HUDEP-2 (cell line): Measurements from ENCODE around the gene IPO4.

Source experiments
- DNase-seq, 76 experiments: peaks; one replicate each; lab custom pipeline; 2025; ENCODE audit not compliant: unreplicated experiment in 76 of 76; lab: John Stamatoyannopoulos, UW

IPO4 gene

DNA sequence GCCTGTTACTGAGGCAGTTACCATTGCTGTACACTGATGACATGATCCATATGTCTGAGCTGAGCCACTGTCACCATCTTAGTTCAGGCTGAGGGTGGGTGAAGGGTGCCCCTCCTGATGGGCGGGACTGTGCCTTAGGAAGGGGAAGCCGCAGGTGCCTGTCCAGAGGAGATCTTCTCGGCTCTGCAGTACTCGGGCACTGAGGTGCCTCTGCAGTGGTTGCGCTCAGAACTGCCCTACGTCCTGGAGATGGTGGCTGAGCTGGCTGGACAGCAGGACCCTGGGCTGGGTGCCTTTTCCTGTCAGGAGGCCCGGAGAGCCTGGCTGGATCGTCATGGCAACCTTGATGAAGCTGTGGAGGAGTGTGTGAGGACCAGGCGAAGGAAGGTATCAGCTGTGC lies 37.6 kb downstream of the IPO4 start:
- no peak for DNase-seq

GRCh38 chr14:24150567-24150966 lies 38.0 kb downstream of the IPO4 start:
- DNase-seq, result no peak

- DNase-seq, result no peak
Observed at GRCh38 chr14:24150061-24150460, 38.6 kb downstream of the IPO4 start.

- no peak for DNase-seq
Observed at GRCh38 chr14:24149302-24149969, 39.2 kb downstream of the IPO4 start.

- peak in 2 of 76 experiments; percentile 3 to 12 for DNase-seq
Observed at GRCh38 chr14:24147761-24148428, 40.7 kb downstream of the IPO4 start.

GRCh38 chr14:24146978-24147760 lies 41.4 kb downstream of the IPO4 start, which contains the start of gene RNF31:
Gene RNF31 (plus strand): TSS chr14:24147498. CDS start chr14:24147699, 201 bp downstream.
- DNase-seq, result peak; percentile 47 to 99 (median 95)

DNA sequence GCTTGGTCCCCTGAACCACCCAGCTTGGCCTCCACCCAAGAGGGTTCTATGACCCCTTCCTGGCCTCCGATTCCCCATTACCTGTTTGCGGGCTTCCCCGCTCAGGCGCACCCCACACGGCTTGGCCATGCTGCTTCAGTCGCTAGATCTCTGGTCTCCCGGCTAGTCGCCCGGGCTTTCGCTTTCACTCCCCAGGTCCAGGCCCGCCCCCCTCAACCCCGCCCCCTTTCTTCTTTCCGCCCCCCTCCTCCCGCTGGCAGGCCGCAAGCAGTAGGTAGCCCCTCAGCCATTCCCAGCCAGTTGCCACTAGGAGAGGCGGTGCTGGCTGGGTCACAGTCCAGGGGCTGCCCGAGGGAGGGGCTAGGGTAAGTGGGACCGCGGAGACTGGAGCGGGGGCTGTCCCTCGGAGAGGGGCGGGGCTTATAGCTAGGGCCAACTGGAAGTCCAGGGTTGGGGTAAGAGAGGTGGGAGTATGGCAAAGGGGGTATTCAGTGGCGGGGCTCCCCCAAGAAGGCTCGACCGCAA lies 42.1 kb downstream of the IPO4 start, which contains the start of gene PSME2:
Gene PSME2, minus strand, starts transcription at position 158 of the 525 bp plus-strand sequence. Its CDS starts 29 bp downstream, at position 129.
- DNase-seq, result peak in 75 of 76 experiments; percentile 39 to 94 (median 81)

DNA sequence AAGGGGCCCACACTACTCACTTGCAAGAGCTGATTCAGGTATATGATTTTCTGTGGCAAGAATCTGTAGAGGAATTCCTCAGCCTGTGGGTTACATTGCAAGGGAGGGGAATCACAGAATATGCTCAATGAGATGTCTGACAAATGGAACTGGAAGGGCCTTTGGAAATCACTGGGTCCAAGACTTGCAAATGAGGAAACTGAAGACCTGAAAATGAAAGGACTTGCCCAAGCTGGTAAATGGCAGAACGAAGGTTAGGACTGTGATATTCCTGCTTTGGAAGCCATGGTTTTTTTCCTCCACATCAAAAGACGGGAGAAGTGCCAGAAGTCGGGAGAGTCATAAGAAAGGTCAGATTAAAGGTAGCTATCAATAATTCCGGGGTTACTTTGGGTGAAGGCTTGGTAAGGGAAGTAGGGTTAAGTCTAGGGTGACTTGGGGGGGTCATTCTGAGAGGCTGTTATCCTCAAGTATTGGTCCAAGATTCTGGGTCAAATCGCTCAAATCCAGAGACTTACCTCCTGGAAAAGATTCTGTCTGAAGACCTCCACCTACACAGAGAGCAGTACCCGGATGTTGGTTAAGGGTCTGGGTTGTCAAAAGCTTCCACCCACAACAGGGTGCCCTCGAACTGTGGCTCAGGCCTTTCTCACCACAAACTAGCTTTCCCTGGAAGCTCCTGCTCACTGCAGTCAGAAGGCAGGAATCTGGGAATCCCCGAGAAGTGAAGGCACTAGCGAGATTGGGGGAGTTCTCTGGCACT lies 42.7 kb downstream of the IPO4 start:
- DNase-seq, result no peak

DNA sequence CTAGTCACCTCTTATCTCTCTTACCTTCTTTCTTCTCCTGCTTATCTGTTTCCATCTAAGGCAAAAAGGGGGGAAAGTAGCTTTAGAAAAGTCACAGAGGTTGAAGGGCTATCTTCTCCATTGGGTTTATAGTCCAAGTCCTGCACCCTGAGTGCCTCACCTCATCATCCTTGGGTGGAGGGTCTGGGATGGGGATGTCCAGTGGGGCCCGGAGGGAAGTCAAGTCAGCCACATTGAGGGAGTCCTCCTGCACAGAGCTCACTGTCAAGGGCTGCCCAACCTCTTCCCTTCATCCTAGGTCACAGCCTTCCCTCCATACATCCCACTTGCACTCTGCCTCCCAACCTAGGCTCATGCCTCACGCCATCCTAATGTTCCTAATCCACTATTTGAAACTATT lies 43.4 kb downstream of the IPO4 start:
- DNase-seq, result no peak

DNA sequence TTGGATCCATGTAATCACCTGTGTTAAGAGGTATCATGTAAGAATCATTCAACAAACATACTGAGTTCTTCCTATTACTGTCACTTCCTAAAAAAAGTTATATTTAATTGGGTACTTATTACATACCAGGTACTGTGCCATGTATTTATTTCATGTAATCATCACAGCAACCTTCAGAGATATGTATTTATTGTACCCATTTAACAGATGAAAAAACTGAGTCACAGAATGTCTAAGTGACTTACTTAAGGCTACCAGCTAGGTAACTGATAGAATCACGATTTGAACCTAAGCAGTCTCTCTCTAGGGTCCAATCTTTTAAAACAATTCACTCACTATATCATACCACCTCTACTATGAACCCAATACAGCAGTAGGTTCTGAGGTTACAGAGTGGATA lies 44.2 kb downstream of the IPO4 start:
- no peak for DNase-seq

DNA sequence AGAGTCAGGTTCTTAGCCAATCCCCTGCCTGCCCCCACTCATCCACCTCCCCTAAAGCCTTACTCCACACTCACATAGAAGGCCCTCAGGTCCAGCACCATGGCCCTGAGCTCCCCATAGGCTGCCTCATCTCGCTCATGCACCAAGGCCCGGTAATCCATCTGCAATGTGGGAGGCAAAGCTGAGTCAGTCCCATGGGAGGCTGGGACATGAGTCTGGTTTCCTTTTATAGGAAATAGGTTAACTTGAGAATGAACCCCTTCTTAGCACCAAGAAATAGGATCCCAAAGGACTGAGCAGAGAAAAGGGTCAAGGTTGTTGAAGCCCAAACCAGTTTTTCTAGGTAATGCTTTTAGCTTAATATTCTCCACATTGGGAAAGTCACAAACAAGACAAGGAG lies 45.1 kb downstream of the IPO4 start:
- DNase-seq, result no peak

- peak; percentile 87 to 100 (median 99) for DNase-seq
Observed at GRCh38 chr14:24141097-24141880, 47.3 kb downstream of the IPO4 start, which contains the start of gene EMC9. Gene EMC9 (minus strand): TSS chr14:24141591. CDS start chr14:24141304, 287 bp downstream.

DNA sequence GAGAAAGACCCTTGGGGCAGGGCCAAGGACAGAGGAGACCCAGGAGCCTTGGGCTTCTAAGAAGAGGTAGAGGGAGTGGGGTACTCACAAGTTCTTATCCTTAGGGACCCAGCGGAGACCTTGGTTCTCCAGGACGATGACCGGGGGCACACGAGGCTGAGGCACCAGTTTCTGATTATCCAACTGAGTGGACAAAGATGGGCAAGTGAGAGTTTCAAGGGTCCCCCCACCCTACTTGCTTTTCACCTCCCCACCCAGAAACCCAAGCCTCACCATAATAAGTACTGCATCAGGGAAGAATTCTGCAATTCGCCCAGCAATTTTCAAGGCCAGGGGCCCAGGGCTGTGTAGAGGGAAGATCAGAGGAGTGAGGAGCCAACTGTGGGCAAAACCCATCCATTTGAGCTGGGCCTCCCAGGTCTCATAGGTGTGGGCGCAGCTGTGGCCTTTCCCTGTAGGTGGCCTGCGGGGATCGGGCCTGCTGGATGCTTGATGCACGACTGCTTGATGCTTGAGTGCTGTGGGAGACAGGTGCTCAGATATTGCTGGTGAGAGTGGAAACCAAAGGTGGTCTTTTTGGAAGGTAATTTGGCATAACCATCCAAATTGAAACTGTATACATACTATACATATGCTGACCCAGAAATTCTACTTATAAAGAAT lies 49.2 kb downstream of the IPO4 start:
- DNase-seq, result peak in 1 of 76 experiments; percentile 5

GRCh38 chr14:24138396-24139271 lies 50.0 kb downstream of the IPO4 start:
- no peak for DNase-seq

DNA sequence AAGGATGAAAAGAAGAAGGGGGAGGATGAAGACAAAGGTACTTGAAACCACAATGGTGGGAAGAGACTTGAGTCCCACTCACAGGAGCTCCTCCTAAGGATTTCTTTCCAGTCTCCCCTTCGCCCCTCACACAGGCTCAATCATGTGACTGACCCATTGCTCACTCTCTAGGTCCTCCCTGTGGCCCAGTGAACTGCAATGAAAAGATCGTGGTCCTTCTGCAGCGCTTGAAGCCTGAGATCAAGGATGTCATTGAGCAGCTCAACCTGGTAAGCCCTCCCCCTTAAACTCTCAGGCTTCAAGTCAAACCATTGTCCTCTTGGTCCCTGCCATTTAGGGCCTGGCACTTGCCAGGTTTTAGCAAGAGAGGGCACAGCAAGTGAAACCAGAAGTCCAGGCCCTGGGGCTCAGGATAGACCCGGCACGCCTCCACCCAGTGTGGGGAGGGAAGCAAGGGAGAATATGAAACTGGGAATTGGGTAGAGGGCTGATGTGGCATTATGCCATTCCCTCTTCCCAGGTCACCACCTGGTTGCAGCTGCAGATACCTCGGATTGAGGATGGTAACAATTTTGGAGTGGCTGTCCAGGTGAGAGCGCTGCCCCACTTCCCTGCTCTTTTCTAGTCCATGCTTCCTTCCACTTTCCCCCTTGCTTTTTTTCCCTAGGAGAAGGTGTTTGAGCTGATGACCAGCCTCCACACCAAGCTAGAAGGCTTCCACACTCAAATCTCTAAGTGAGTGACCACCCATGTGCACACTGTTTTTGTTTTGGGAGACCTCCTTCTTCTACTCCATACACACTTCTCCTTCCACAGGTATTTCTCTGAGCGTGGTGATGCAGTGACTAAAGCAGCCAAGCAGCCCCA lies 50.9 kb downstream of the IPO4 start:
- DNase-seq, result no peak

GRCh38 chr14:24136684-24137528 lies 51.7 kb downstream of the IPO4 start:
- DNase-seq, result no peak
